HG03558 (cell line): ENCODE results near the gene TTLL5.

ENCODE experiments used
- ATAC-seq: cut with Tn5 transposase; IDR thresholded peaks from one replicate; pipeline ENCODE4 v1.9.1; 2021; ENCODE audit warnings: moderate number of reproducible peaks; ENCODE audit not compliant: unreplicated experiment; ENCODE audit errors: extremely low read depth

Gene TTLL5

DNA sequence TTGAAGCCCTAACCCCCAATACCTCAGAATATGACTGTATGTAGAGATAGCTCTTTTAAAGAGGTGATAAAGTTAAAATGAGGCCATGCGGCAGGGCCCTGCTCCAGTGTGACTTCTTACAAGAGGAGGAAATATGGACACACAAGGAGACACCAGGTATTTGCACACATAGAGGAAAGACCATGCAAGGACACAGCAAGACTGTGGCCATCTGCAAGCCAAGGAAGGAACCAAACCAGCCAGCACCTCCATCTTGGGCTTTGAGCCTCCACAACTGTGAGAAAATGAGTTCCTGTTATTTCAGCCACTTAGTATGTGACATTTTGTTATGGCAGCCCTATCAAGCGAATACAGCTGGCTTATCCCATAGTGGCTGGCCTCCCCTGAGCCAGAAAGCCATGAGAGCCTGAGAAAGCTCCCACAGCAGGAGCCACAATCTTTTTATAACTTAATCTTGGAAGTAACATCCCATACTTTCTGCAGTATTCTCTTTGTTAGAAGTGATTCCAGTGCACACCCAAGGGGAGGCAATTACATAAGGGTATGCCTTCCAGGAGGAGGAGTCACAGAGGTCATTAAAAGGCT is 272.8 kb downstream of the TTLL5 start:
- ATAC-seq: no peak

DNA sequence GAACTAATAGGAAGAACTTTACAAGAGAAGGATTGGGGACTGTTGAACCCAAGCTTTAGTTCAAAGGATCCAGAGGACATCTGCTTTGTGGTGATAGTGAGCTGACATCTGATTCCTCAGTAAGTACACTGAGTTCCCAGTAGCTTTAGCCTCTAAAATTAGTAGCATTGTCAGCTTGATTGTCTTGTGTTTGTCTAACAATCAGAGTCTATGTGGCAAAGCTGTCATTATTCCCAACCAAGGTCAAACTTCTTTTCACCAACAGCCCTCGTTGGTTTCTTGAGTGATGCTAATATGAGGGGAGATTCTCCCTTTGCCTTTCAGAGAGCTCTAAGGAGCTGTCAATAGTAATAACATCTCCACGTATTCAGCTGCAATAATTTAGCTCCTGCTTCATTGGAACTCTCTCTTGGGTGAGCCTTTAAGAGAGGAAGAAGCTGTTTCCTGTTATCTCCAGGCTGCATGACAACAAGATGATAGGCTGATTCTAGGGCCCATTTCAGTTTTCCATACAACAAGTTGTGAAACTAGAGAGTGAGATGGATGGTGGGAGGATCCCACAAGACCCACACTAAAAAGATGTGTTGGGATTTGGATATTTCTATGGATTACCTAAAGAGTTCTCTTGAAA is 274.1 kb downstream of the TTLL5 start:
- ATAC-seq: no peak

DNA sequence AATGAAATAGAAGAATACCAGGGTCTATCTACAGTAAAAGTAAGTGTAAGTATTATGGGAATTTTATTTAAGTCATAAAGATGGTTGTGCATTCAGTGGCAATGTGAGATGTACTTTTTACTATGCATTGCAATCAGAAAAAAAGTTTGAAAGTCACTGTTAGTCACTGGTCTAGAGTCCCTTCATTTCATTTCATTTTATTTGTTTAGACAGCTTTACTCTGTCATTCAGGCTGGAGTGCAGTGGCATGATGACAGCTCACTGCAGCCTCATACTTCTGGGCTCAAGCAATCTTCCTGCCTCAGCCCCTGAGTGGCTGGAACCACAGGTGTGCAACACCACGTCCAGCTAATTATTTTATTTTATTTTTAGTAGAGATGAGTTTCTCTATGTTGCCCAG is 278.2 kb downstream of the TTLL5 start:
- ATAC-seq: no peak

DNA sequence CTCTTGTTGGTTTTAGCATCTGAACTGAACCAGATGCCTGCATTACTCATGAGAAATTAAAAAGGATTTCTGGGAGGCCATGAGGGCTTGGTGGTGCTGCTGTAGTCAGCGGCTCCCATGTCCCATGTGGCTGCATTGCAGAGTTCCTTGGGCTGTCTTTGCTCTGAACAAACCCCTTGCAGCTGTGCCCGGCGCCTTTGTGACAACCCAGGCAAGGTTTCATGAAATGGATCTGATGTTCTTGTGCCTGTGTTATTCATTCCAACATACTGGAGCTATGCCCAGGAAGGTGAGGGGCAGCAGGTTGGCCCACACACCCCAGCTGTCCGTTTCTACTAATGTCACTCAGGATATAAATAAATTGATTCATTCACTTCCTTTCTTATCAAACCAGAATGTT is 280.0 kb downstream of the TTLL5 start:
- ATAC-seq: no peak

DNA sequence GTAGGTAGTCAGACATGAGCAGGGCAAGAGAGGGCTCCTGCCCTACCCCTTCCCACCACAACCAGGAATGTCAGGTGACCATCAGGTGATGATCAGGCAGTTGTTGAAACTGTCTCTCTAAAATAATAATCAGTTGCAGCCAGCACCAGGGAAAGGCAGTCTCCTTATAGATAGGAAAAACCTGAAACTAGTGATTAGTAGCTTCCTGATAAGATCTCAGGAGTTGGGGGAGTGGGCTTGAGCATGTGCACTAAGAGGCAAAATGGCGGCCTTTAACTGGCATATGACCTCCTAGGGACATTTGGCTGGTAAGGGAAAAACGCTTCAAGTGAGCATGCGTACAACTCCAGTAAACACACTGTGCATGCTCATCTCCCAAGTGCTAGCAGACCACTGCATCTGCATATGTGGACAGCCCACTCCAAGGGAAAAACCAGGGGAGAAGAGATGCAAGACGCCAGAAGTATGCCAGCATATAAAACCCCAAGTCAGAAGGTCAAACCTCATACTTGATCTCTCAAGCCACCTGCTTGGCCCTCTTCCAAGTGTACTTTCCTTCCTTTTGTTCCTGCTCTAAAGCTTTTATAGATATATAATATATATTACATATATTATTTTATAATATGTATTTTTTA is 283.7 kb downstream of the TTLL5 start:
- ATAC-seq: no peak

DNA sequence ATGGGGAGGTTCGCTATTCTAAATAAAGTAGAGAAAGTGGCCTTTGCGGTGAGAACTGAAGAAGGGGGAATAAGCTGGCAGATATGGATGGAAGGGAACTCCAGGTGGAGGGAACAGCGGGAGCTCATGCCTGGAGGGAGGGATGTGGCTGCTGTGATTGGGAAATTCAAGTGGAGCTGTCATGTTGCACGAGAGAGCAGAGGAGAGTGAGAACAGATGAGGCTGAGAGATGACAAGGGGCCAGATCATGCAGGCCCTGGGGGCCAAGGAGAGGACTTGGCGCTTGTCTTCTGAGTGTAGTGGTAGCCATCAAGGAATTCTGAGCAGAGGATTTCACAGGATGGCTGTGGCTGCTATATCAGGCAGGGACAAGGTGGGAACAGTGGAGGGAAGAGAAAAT is 285.7 kb downstream of the TTLL5 start:
- ATAC-seq: no peak

DNA sequence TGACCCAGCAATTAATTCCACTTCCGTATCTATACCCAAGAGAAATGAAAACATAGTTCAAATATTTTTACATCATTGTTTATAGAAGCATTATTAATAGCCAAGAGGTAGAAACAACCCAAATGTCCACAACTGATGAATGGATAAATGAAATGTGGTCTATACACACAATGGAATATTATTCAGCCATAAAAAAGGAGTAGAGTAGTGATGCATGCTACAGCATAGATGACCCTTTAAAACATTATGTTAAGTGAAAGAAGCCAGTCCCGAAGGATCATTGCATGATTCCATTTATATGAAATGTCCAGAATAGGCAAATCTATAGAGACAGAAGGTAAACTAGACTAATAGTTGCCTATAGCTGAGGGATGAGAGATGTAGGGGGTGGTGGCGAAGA is 291.4 kb downstream of the TTLL5 start:
- no peak for ATAC-seq

DNA sequence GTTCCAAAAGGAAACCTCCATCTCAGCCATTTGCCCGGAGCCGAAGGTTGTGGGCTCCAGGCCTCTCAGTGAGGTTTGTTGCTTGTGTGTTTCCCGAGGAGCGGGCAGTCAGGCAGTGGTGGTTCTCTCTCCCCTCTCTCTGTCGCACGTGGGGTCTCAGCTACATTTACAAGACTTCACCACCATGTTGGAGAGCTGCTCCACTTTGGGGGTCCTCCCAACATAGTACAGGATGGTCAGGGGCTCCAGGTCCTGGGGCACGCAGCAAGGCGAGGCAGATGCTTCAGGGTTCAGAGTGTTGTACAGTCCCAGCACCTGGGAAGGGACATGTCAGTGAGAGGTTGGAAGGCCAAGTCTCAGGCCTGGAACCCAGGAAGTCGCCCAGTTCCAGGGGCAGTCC is 298.0 kb downstream of the TTLL5 start:
- no peak for ATAC-seq

DNA sequence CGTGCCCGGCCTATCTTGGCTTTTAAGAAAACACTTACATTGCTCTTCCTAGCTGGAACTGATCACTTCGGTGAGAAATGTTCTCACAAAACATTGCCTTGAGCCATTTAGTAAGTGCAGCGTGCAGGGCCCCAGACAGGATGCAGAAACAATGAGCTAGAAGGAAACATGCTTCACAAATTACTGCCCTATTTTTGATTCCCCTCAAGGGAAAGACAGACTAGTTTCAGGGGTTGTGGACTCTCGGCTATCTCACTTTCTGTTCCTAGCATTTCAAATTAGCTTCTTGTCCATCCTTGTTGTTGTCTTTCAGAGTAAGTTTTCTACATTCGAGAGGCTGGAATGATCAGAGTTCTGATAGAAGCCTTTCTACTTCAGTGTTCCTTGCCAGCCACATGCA is 299.2 kb downstream of the TTLL5 start:
- ATAC-seq: no peak

DNA sequence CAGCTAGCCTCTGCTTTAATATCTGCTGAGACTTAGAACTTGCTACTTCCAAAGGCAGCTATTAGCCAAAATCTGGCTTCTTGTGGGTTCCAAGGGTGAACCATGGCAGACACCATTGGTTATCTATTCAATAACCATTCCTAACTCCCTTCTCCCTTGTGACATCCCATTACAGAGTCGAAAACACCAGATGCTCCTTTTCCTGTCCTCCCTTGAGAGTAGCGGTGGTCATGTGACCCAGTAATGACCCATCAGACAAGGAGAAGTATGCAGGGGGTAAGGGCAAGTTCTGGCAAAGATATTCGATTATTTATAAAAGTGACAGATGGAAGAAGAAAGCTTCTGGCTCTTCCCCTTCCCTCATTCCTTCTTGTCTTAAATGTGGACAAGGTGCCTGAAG is 300.6 kb downstream of the TTLL5 start:
- ATAC-seq: no peak

DNA sequence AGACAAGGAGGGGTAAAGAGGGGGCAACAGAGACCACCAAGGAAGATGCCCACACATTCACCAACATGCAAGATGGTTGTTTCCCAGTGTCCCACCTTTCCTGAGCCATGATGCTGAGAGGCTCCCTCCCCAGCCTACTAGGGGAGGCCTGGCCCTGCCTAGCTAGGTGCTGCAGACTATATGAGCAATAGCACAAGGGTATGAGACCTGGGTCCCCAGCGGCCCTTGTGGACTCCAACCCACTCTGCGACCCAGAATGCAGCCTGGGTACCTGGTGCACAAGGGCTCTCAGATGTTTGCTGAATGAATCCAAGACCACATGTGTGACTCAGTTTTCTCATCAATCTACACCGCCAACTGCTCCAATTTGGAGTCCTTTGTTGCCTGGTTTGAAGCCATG is 306.8 kb downstream of the TTLL5 start:
- no peak for ATAC-seq

DNA sequence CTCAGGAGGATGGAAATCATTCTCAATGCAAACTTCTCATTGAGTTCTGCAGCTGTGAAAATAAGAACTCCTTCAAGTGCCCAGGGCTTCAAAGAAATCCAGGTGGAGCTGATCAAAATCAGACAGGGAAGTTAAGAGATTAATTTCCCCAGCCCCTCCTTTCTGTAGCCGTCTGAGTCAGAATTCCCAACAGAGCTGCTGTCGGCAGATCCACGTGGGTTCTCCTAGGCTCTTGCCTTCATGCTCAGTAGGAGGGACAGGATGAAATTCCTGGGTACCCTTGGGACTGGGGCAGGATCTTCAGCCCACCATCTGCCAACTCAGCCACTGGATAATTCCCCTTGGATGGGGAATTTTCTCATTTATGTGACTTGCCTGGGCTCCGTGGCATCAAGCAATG is 307.4 kb downstream of the TTLL5 start:
- ATAC-seq: no peak

DNA sequence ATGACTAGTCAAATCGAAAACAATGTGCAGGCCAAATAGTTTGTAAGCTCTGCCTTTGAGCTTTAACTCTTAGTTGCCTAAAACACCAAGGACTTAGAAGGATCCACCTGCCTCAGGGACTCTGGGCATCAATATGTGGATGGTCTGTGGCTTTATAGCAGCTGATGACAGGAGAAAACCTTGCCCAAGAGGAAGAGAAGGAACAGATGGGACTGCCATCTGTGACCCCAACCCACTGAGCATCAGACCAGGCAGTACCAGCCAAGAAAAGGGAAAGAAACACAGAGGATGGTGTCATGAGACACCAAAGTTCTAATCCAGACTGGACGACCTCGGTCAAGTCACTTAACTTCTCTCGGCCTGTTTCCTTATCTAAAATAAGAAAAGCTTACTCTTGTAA is 308.1 kb downstream of the TTLL5 start:
- ATAC-seq: no peak

DNA sequence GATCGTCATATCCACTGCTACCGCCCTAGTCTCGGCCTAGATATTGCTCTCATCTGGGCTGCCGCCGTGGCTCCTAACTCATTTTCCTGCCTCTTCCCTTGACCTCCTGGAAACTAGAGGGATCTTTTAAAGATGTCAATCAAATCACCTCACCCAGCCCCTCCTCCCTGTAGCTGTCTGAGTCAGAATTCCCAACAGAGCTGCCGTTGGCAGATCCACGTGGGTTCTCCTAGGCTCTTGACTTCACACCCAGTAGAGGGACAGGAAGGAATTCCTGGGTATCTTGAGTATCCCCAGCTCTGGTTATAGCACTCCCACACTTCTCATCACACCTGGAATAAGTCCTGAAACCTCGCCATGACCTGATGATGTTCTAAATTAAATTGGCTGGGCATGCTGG is 308.8 kb downstream of the TTLL5 start:
- ATAC-seq: no peak

DNA sequence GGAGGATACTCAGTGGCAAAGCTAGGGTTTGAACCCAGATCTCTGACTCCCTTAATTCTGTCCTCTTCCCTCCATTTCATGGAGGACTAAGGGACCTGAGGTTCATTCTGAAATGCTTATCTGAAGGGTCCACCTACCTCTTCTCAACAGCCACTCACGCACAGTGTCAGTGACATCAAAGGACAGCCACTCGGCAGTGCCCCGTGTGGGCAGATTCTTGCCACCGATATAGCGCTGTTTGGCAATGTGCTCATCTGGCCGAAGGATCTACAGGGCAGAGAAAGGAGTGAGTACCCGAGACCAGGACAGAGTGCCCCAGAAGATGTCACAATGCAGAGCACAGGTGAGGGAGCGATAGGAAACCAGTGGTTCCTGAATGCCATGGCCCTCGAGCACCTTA is 309.9 kb downstream of the TTLL5 start:
- ATAC-seq: no peak

DNA sequence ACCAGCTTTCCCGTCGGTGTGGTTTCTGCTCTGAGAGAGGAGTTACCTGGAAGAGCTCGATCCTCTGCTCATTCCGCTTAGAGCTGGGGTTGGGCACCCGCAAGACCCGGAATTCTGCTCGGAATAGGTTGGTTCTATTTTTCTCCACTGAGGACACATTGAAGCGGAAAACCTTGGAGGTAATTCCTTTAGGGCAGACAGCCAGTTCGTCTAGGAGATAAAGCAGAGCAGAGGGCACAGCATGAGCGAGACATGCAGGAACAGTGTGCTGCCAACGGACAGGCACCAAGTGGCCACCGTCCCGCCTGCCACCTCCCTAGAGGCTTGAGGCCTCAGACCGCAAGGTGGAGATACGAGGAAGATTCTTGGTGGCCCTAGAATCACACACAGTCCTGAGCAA is 310.5 kb downstream of the TTLL5 start:
- no peak for ATAC-seq

DNA sequence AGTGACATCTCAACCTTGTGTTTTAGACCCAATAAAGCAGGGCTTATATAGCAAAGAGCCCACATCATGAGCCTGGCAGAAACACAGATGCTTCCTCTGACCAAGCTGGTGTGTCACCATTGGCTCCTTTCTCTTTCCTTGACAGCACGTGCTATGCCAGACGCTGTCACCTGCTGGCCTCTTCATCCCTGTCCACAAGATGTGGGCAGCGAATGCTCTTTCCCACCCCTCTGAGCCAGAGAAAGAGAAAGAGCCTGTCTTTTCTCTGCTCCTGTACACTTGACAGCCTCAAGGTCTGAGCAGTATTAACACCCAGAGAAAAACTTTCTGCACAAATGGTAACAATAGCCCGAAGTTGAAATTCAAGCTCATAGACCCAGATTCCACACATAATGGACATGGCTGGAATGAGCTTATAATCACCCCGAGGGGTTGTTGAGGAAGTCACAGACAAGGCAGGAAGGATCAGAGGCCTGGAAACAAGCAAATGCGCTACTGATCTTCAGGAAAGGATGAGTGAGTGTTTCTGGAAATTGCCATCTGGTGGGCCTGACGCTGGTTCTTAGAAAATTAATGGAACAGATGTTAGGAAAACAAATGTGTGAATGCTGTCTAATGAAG is 311.9 kb downstream of the TTLL5 start:
- ATAC-seq: no peak

DNA sequence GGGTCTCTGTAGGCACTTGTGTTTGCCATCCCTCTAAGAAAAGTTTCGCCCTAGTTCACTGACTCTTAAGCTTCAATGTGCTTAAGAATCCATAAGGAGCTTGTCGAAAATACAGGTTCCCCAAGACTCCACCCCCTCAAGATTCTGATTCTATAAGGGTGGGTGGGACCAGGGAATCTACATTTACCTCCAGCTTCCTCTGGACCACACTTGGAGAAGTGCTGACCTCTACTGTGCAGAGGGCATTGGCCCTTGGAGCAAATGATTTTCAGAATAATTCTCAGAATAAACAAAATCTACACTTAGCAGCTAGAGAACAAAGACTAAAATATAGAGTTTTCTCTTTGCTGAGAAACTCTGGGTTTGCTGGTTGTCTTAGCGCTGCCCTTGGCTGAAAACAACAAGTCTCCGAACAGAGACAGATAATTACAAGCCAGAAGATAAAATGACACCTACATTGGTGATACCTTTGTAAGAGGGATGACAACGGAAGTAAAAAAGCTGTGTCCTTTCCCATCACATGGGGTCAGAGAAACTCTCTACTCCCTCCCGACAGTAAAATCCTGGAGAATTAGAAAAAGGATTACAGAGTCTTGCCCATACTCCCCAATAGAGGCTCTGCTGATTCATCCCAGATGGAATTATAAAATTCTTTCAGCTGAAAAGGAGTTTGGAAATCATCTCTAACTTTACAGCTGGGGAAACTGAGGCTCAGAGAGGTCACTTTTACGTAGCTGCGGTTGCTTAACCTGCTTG is 316.0 kb downstream of the TTLL5 start:
- ATAC-seq: no peak

DNA sequence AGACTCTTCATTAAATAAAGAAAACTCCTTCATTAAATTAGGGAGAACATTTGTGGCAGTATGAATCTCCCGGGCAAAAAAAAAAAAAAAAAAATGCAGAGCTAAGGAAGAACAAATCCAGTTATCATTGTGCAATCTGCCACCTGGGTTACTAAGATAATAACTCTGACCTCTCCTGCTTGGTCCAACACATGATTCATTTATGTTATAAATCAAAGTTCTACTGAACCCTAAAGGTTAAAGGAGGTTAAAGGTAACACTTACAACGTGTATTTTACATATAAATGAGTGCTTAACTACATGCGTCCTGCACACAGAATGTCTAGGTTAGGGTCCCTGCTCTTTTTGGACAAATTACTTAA is 316.5 kb downstream of the TTLL5 start:
- ATAC-seq: no peak

DNA sequence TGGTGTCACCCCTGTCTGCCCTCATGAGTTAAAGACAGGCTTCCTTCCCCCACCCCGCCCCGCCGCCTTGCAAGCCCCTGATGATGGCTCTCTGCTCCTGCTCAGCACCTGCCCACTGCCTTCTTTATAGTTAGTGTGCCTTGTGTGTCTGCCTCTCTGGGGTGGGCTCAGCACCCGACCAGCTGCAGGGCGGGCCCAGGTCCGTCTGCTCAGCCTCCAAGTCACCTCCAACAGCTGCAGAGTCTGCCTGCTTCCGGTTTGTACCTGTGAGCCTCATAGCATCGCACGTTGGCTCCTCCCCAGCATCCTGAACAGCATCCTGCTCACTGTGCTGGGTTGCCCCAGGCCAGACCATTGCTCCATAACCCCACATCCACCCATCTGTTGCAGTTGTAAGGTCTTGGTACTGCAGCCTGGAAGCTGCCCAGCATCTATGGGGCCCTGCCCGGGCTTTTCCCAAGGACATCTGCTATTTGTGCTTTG is 317.2 kb downstream of the TTLL5 start:
- no peak for ATAC-seq

DNA sequence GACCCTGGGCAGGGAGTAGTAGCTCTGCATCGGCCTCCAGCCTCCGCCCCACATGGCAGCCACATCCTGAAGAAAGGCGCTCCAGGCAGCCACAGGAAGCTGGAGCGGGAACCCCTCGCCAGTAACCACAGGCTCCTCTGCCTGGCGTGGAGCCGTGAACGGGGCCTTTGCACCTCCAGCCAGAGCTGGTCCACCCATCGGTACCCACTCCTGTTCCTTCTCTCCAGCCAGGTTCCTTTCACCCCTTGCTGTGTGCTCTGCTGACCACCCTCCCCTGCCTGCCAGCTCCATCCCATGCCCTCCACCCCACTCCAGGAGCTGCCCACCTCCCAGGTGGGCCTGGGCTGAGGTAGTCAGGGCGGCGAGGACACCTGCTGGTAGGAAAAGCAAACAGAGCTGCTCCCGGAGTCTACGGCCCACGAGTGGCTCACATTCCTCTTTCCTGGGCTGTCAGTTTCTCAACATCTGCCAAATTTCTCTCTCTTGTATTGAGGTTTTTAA is 318.1 kb downstream of the TTLL5 start:
- ATAC-seq: no peak
